ENCODE data around the gene KDM3B. TPM values are rescaled to one million over a fixed set of nuclear protein-coding genes. Genes with fewer than 3 reads are reported as not detected.
A peak's percentile ranks its signal among the peaks of the same experiment; 100 is the strongest.

The KDM3B gene
- total RNA-seq, 1 experiment from 2014 or later = 64.8 TPM

DNA sequence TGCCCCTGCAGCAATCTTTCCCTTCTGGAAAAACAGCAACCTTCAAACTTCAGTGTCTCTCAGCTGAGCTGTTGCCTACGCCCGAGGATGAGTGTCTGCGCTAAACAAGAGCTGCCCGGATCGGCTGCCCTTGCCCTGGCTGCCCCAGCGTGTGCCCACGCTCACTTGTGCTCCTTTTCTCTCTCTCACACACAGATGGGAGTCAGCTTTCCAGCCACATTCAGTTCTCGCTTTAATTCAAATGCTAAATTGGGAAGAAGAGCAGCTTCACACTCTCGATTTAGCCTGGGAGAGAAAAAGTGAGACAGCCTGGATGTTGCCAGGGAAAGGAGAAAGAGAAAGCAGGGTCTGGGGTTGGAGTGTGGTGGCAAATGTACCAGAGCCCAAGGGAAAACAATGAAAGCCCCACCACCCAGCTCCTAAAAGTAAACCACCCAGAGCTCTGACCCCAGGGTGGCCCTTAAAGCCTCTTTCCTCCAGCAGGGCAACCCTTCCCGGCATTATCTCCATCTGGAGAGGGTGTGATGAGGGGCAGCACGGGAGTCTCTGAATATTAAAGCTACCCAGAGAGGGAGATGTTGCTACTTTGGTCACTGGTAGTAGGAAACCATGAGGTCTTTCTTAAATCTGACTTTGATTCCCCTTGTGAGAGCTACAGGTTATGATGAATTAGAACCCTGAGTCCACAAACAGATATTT, 102.9 kb downstream of the KDM3B start:
- Histone ChIP-seq H3K27ac (no peak overlapping the region), H3K4me3 (no peak overlapping the region), H3K4me1 (replicated peaks) (no peaks in the 10 kb centered on the region), H3K27me3 (replicated peaks) (no peaks in the 10 kb centered on the region), H3K36me3 (no peaks in the 10 kb centered on the region), H3K9me3 (replicated peaks) (no peaks in the 10 kb centered on the region)
- no peak for DNase-seq (ENCODE audit: low read depth in 1 of 2, low spot score in 2 of 2)

DNA sequence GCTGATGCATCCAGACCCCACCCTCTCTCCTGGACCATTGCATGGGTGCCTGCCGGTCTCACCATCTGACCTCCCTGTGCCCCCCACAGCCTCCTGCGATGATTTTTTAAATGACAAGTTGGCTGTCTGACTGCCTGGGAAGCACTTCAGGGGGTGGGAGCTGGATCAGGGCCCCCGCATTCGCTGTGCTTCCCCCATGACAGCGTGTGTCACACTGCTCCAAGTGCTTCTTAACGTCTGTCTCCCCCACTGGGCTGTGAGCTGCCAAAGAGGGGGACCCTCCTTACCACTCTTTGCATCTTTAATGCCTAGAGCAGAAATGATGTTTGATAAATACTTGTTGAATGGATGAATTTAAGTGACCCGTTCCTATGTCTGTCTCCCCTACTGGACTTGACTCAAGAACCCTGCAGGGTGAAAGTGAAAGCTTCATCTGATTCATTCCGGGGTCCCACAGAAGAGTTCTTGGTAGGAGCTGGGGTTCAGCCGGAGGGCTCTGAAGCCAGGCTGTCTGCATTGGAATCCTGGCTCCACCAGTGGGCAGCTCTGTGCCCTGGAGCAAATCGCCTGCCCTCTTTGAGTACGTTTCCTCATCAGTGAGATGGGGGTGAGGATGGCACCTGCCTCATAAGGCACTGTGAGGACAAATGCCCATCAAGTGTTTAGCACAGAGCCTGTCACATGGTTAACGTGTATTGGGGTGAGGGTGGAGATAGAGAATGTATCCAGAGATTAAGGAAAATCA, 105.2 kb downstream of the KDM3B start:
- Histone ChIP-seq H3K36me3 (no peaks in the 10 kb centered on the region), H3K9me3 (replicated peaks) (no peaks in the 10 kb centered on the region), H3K27ac (no peak overlapping the region), H3K27me3 (replicated peaks) (no peaks in the 10 kb centered on the region), H3K4me1 (replicated peaks) (peaks cover 10% of the 10 kb centered on the region), H3K4me3 (no peak overlapping the region)
- no peak for DNase-seq (ENCODE audit: low read depth in 1 of 2, low spot score in 2 of 2)

DNA sequence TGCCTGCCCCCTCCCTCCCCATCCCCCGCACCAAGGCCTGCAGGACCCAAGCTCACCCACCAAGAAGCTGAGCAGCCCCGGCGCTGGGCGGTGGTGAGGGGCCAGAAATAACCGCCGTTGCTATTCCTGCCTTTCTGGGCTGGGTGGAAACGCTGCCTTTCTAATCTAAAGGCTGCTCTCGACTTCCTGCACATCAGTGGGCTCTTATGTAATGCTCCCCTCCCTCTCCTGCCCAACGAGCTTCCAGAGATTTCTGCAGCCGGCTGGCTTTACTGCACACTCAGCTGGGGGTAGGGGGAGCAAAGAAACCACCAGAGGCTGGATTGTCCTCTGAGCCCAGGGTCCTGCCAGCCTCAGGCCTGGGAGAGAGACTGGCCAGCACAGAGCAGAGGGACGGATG, 105.9 kb downstream of the KDM3B start:
- H3K27me3 ChIP-seq (replicated peaks) = no peaks in the 10 kb centered on the region
- no peaks in the 10 kb centered on the region for H3K9me3 ChIP-seq (replicated peaks)
- no peak overlapping the region for H3K27ac ChIP-seq
- H3K4me3 ChIP-seq = no peak overlapping the region
- H3K4me1 ChIP-seq (replicated peaks) = peaks cover 12% of the 10 kb centered on the region
- no peak for DNase-seq (ENCODE audit: low read depth in 1 of 2, low spot score in 2 of 2)
- H3K36me3 ChIP-seq = no peaks in the 10 kb centered on the region

DNA sequence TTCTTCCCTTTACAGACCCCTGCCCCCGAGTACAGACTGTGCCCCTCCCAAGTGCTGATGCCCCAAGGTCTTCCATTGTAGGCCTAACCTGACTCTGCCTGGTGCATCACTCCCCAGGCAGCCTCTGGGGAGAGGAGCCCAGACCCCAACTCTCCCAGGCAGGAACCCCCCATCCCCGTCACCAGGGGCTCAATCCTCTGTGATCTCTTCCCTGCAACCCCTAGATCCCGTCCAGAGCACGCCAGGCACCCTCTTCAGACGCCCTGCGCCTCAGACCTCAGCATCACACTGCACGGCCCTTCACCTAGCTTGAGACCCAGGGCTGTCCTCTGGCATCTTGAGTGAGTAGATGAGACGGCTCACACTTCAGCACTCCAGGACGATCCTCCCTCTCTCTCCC, 106.4 kb downstream of the KDM3B start:
- no peak for DNase-seq (ENCODE audit: low read depth in 1 of 2, low spot score in 2 of 2)

DNA sequence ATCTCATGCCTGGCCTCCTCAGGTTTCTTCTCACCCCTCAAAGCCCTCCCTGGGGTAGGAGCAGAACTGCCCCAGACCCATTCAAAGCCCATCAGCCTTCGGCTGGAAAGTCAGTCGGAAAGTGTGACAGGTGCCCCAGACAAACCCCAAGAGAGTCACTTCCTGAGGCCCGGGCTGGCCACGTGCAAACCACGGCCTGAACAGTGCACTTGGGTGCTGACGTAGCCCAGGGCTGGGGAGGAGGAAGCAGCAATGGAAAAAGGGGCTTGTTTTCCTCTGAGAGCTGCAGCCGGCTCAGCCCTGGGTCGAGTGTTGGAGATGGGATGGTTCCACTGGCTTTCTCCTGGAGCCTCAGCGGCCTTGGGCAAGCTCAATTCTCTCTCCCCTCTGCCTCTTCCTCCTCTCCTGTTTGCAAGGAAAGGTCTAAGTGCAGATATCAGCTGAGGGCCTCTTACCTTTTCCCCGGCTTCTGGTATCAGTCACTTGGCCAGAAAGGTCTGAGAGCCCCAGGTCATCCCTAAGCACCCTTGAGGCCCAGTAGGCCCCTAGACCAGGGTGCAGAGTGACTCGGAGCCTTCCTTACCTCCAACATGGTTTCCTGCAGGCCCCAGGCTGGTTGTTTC, 106.9 kb downstream of the KDM3B start:
- no peaks in the 10 kb centered on the region for H3K27me3 ChIP-seq (replicated peaks)
- DNase-seq (ENCODE audit: low read depth in 1 of 2, low spot score in 2 of 2) = no peak
- no peaks in the 10 kb centered on the region for H3K36me3 ChIP-seq

More for the DNA sequence above, 106.4 kb downstream of the KDM3B start:
- Histone ChIP-seq H3K36me3 (no peaks in the 10 kb centered on the region), H3K27me3 (replicated peaks) (no peaks in the 10 kb centered on the region), H3K4me1 (replicated peaks) (peaks cover 16% of the 10 kb centered on the region), H3K9me3 (replicated peaks) (no peaks in the 10 kb centered on the region), H3K27ac (no peak overlapping the region), H3K4me3 (no peak overlapping the region)

GRCh38 chr5:138460032-138460693, 107.7 kb downstream of the KDM3B start:
- H3K4me1 ChIP-seq (replicated peaks) = peaks cover 16% of the 10 kb centered on the region
- peak in 1 of 2 experiments; percentile 32 for DNase-seq (ENCODE audit: low read depth in 1 of 2, low spot score in 2 of 2)
- no peak overlapping the region for H3K4me3 ChIP-seq

More for the DNA sequence above, 106.9 kb downstream of the KDM3B start:
- Histone ChIP-seq H3K4me1 (replicated peaks) (peaks cover 16% of the 10 kb centered on the region), H3K9me3 (replicated peaks) (no peaks in the 10 kb centered on the region), H3K27ac (no peak overlapping the region), H3K4me3 (no peak overlapping the region)

GRCh38 chr5:138461343-138462125, 109.0 kb downstream of the KDM3B start:
- Histone ChIP-seq H3K36me3 (no peaks in the 10 kb centered on the region), H3K4me3 (no peak overlapping the region), H3K4me1 (replicated peaks) (peaks cover 25% of the 10 kb centered on the region), H3K9me3 (replicated peaks) (no peaks in the 10 kb centered on the region), H3K27me3 (replicated peaks) (no peaks in the 10 kb centered on the region), H3K27ac (no peak overlapping the region)
- DNase-seq (ENCODE audit: low read depth in 1 of 2, low spot score in 2 of 2) = peak in 1 of 2 experiments; percentile 58

More at GRCh38 chr5:138460032-138460693, 107.7 kb downstream of the KDM3B start:
- Histone ChIP-seq H3K9me3 (replicated peaks) (no peaks in the 10 kb centered on the region), H3K27ac (no peak overlapping the region), H3K36me3 (no peaks in the 10 kb centered on the region), H3K27me3 (replicated peaks) (no peaks in the 10 kb centered on the region)

GRCh38 chr5:138463419-138464007, 111.0 kb downstream of the KDM3B start:
- DNase-seq (ENCODE audit: low read depth in 1 of 2, low spot score in 2 of 2) = peak in 1 of 2 experiments; percentile 46
- no peaks in the 10 kb centered on the region for H3K27me3 ChIP-seq (replicated peaks)
- no peaks in the 10 kb centered on the region for H3K9me3 ChIP-seq (replicated peaks)
- H3K36me3 ChIP-seq = peaks cover 5% of the 10 kb centered on the region; the same call in 1 of the 2 replicates
- peak overlapping the region; percentile 80 for H3K4me3 ChIP-seq
- H3K4me1 ChIP-seq (replicated peaks) = peaks cover 25% of the 10 kb centered on the region
- H3K27ac ChIP-seq = peak overlapping the region; percentile 92

- peak; percentile 99 to 100 for DNase-seq (ENCODE audit: low read depth in 1 of 2, low spot score in 2 of 2)
- H3K27me3 ChIP-seq (replicated peaks) = no peaks in the 10 kb centered on the region; the same call in 1 of the 2 replicates
Observed at GRCh38 chr5:138464008-138464387, 111.5 kb downstream of the KDM3B start.

DNA sequence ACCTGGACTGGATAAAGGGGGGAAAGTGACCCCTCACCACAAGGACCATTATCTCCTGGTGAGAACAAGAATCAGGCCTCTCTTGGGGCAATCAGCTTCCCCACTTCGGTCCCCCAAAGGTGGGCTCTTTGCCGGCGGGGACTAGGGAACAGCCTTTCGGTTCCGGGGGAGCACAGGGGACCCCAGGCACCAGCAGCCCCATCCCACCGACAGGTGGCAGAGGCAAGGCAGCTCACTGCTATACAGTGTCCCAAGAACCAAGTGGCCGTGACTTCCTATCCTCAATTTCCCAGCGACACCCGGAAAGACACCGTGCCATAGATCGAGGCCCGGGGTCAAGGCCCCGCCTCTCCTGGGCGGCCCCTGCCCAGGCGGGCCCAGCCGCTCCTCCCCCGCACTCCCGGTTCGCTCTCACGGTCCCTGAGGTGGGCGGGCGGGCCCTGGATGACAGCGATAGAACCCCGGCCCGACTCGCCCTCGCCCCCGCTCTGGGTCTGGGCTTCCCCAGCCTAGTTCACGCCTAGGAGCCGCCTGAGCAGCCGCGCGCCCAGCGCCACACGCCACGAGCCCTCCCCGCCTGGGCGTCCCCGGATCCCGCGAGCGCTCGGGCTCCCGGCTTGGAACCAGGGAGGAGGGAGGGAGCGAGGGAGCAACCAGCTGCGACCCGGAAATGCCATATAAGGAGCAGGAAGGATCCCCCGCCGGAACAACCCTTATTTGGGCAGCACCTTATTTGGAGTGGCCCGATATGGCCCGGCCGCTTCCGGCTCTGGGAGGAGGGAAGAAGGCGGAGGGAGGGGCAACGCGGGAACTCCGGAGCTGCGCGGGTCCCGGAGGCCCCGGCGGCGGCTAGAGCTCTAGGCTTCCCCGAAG, 112.1 kb downstream of the KDM3B start:
- DNase-seq (ENCODE audit: low read depth in 1 of 2, low spot score in 2 of 2) = peak; percentile 100

More at GRCh38 chr5:138464008-138464387, 111.5 kb downstream of the KDM3B start:
- Histone ChIP-seq H3K4me3 (peak overlapping the region; percentile 80), H3K27ac (peak overlapping the region; percentile 92), H3K4me1 (replicated peaks) (peaks cover 25% of the 10 kb centered on the region), H3K9me3 (replicated peaks) (no peaks in the 10 kb centered on the region), H3K36me3 (peaks cover 5% of the 10 kb centered on the region; the same call in 1 of the 2 replicates)

GRCh38 chr5:138465261-138466124, 113.0 kb downstream of the KDM3B start, which contains the start of gene EGR1:
TSS of gene EGR1 (plus strand) at chr5:138465479. CDS start at chr5:138465762, 283 bp downstream.
- peaks cover 5% of the 10 kb centered on the region; the same call in 1 of the 2 replicates for H3K9me3 ChIP-seq (replicated peaks)
- peaks cover 25% of the 10 kb centered on the region for H3K4me1 ChIP-seq (replicated peaks)
- H3K4me3 ChIP-seq = peak within 1 kb of the TSS; percentile 80
- H3K27me3 ChIP-seq (replicated peaks) = no peaks in the 10 kb centered on the region; the same call in 1 of the 2 replicates
- H3K36me3 ChIP-seq = peaks cover 8% of the 10 kb centered on the region; the same call in 1 of the 2 replicates
- H3K27ac ChIP-seq = peak within 1 kb of the TSS; percentile 92
- peak; percentile 97 to 100 for DNase-seq (ENCODE audit: low read depth in 1 of 2, low spot score in 2 of 2)

More for the DNA sequence above, 112.1 kb downstream of the KDM3B start:
- Histone ChIP-seq H3K27me3 (replicated peaks) (no peaks in the 10 kb centered on the region; the same call in 1 of the 2 replicates), H3K27ac (peak overlapping the region; percentile 92), H3K4me3 (peak overlapping the region; percentile 80), H3K4me1 (replicated peaks) (peaks cover 25% of the 10 kb centered on the region), H3K36me3 (peaks cover 5% of the 10 kb centered on the region; the same call in 1 of the 2 replicates), H3K9me3 (replicated peaks) (0 out of 2 replicates have a peak, but pooled peaks cover under 1% of the 10 kb centered on the region)

Data from SJSA1 (cell line).